Right lobe of liver (tissue), 4 donors: Measurements from ENCODE around the gene CPXM2.

Experiments used
- POLR2A ChIP-seq: fragments of 450-650 bp; IDR thresholded peaks from one replicate; pipeline ENCODE4 v1.6.1; 2017; ENCODE audit warnings: antibody characterized with exemption, mild to moderate bottlenecking
- TF ChIP-seq, protein P1 (sequence below), 4 donors: fragments of 200-600 bp in 3 of 4; fragments of 450-650 bp in 1 of 4; IDR thresholded peaks; one replicate each; pipeline versions ENCODE4 v1.5.1 to v1.8.0; 2016 to 2022; ENCODE audit warnings: antibody characterized with exemption in 4 of 4, mild to moderate bottlenecking in 2 of 4
- donor health status: DM: no; HTN: no; CAD: no.
- donor health status: DM: no; HTN: no; CAD: no.
- donor health status: DM: no; HTN: yes; CAD: no.

DNA sequence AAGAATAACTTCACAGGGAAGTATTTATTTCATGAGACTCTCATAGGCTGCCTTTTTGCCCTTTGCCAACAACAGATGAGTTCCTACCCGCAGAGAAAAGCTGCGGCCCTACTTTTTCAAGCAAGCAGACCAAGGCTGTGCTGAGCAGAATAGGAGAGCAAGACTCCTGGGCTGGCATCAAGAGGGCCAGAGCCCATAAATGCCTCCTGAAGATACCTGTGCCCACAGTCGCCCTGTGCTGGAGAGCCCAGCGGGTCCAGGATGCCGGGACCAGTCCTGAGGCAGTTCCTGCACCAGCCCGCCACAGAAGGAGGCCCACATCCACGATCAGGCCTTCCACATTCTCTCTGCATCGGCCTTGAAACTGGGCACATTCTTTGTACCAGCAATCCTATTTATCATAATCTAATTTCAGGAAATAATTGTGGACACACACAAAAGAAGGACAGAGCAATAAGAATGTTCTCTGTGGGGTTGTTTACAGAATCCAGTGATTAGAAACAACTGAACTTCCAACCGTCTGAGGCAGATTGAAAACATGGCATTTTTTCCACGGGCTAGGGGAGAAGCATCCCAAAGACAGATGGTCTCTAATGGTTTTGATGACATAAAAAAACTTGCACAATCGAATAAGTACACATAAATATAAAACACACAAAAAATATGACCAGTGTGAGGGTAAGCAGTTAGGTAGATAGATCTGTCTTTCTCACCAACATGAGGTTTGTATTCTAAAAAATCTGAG, 95.6 kb downstream of the CPXM2 start:
- TF ChIP-seq, protein P1, sequence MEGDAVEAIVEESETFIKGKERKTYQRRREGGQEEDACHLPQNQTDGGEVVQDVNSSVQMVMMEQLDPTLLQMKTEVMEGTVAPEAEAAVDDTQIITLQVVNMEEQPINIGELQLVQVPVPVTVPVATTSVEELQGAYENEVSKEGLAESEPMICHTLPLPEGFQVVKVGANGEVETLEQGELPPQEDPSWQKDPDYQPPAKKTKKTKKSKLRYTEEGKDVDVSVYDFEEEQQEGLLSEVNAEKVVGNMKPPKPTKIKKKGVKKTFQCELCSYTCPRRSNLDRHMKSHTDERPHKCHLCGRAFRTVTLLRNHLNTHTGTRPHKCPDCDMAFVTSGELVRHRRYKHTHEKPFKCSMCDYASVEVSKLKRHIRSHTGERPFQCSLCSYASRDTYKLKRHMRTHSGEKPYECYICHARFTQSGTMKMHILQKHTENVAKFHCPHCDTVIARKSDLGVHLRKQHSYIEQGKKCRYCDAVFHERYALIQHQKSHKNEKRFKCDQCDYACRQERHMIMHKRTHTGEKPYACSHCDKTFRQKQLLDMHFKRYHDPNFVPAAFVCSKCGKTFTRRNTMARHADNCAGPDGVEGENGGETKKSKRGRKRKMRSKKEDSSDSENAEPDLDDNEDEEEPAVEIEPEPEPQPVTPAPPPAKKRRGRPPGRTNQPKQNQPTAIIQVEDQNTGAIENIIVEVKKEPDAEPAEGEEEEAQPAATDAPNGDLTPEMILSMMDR (IDR thresholded peaks at IDR 0.05): no peak
- TF ChIP-seq POLR2A: no peak
